Activated CD4-positive, alpha-beta T cell treated with anti-CD3 and anti-CD28 coated beads for 36 hours (primary cell): ENCODE measurements around the gene LCMT2. TPM values are rescaled to one million over a fixed set of nuclear protein-coding genes. Genes with fewer than 3 reads are reported as not detected.

Experiments
- ATAC-seq: fragments of 200-7000 bp; cut with Tn5 transposase; one replicate; pipeline ENCODE4 v1.10.0; 2021; ENCODE audit warnings: mild to moderate bottlenecking, moderate library complexity
- CTCF ChIA-PET: fragments of 350-600 bp; sonication (Branson Sonifier 250); formaldehyde crosslinking; loops from one replicate; lab custom pipeline; 2021; ENCODE audit warnings: antibody characterized with exemption; lab: Charles Lee
- POLR2A ChIA-PET: fragments of 350-600 bp; sonication (Branson Sonifier 250); formaldehyde crosslinking; loops from one replicate; lab custom pipeline; 2021; ENCODE audit warnings: antibody characterized with exemption, inconsistent platforms; lab: Charles Lee
- DNase-seq: peaks from one replicate; pipeline ENCODE4 v3.0.0-alpha.2; 2020
- H3K27ac Mint-ChIP-seq: one replicate; pipeline ENCODE4 v1.8.0; 2021; ENCODE audit warnings: mixed read lengths
- H3K27me3 Mint-ChIP-seq: one replicate; pipeline ENCODE4 v1.8.0; 2021; ENCODE audit warnings: mixed read lengths
- H3K36me3 Mint-ChIP-seq: one replicate; pipeline ENCODE4 v1.8.0; 2021; ENCODE audit warnings: low read depth, mixed read lengths
- H3K4me1 Mint-ChIP-seq: one replicate; pipeline ENCODE4 v1.8.0; 2021; ENCODE audit warnings: mixed read lengths
- H3K4me3 Mint-ChIP-seq: one replicate; pipeline ENCODE4 v1.8.0; 2021; ENCODE audit warnings: mild to moderate bottlenecking, moderate library complexity, mixed read lengths
- H3K9me3 Mint-ChIP-seq: one replicate; pipeline ENCODE4 v1.8.0; 2021; ENCODE audit warnings: low read depth, mixed read lengths
- intact Hi-C, 2 experiments: fragments of 100-400 bp; cut with DNase I in 1 of 2; cut with micrococcal nuclease in 1 of 2; formaldehyde crosslinking; loops; one replicate each; pipeline versions ENCODE4 v1.14.2 to v1.15.1; 2022 to 2024; cut with DNase I, micrococcal nuclease
- total RNA-seq, 2 experiments: library from RNA; stranded (reverse); gene quantifications; one replicate each; pipeline ENCODE4 v1.2.3, GENCODE V29; 2021

The LCMT2 gene, protein sequence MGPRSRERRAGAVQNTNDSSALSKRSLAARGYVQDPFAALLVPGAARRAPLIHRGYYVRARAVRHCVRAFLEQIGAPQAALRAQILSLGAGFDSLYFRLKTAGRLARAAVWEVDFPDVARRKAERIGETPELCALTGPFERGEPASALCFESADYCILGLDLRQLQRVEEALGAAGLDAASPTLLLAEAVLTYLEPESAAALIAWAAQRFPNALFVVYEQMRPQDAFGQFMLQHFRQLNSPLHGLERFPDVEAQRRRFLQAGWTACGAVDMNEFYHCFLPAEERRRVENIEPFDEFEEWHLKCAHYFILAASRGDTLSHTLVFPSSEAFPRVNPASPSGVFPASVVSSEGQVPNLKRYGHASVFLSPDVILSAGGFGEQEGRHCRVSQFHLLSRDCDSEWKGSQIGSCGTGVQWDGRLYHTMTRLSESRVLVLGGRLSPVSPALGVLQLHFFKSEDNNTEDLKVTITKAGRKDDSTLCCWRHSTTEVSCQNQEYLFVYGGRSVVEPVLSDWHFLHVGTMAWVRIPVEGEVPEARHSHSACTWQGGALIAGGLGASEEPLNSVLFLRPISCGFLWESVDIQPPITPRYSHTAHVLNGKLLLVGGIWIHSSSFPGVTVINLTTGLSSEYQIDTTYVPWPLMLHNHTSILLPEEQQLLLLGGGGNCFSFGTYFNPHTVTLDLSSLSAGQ
- 1 to 10 TPM; 7.6 to 8.5 TPM for total RNA-seq

DNA sequence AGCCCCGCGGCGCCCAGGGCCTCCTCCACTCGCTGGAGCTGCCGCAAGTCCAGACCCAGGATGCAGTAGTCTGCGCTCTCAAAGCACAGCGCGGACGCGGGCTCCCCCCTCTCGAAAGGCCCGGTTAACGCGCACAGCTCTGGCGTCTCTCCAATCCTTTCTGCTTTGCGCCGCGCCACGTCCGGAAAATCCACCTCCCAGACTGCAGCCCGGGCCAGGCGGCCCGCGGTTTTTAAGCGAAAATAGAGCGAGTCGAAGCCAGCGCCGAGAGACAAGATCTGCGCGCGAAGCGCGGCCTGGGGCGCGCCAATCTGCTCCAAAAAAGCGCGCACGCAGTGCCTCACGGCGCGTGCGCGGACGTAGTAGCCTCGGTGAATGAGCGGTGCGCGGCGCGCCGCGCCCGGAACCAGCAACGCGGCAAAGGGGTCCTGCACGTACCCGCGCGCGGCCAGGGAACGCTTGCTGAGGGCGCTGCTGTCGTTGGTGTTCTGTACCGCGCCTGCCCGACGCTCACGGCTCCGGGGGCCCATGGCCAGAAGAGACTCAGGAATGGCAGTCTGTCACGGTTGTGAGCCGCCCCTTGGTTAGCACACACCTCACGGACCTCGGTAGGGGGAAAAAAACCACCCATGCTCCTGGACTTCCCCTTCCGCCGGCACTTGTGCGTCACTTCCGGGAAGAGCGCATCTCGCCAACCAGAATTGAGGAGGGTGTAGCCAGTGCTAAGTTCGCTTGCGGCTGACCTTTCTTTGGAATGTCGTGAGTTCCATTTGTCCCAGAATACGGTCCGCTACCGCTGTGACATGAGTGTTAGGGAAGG lies at the start of gene LCMT2:
TSS of gene LCMT2 (minus strand) at position 614 of the 820 bp plus-strand sequence. CDS start at position 530, 84 bp downstream.
- Mint-ChIP-seq H3K36me3 (peaks cover 31% of the 10 kb centered on the region), H3K27ac (peak within 1 kb of the TSS; percentile 95), H3K4me1 (peaks cover 32% of the 10 kb centered on the region), H3K27me3 (no peaks in the 10 kb centered on the region), H3K4me3 (peak within 1 kb of the TSS; percentile 91), H3K9me3 (no peaks in the 10 kb centered on the region)
- CTCF ChIA-PET: interaction anchor here (0.9 kb wide), 1 partner anchor 45 kb away, joined by 3 read pairs; no protein-coding TSS in a partner anchor
- DNase-seq (peak; percentile 93), ATAC-seq (peak; percentile 91)
- intact Hi-C loops: loop anchor here (1.0 to 2.0 kb wide), 12 partner anchors 41 to 1057 kb away; partner anchors contain the start of genes TUBGCP4 (in 2 of the 2), ZSCAN29 (in 2 of the 2), CCNDBP1 (in 1 of the 2) and GANC (in 1 of the 2)
- POLR2A ChIA-PET: no interaction called here

DNA sequence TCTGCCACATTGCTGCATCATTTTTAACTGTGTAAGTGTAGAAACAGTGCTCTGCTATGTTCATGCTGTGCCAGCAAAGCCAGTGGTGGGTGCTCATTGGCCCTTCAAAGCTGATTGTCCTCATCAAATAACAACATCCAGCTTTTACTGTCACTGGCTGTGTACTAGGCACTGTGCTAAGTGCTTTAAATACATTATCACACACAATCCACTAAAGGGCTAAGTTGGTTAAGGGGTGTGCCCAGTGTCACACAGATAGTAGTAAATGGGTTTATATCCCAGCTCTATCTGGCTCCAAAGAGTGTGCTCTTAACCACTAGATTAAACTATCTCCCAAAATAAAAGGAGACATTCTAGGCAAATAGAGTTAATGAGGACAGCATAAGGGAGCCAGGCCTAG lies 48.2 kb upstream of the LCMT2 start:
- Mint-ChIP-seq H3K4me1 (peaks cover 7% of the 10 kb centered on the region), H3K36me3 (peaks cover 46% of the 10 kb centered on the region), H3K9me3 (no peaks in the 10 kb centered on the region), H3K27me3 (no peaks in the 10 kb centered on the region), H3K27ac (no peak overlapping the region), H3K4me3 (no peak overlapping the region)
- intact Hi-C loops: no loop called here
- CTCF ChIA-PET: interaction anchor here (0.6 kb wide), 1 partner anchor 1143 kb away, joined by 4 read pairs; no protein-coding TSS in a partner anchor
- DNase-seq (no peak), ATAC-seq (no peak)
- POLR2A ChIA-PET: no interaction called here

DNA sequence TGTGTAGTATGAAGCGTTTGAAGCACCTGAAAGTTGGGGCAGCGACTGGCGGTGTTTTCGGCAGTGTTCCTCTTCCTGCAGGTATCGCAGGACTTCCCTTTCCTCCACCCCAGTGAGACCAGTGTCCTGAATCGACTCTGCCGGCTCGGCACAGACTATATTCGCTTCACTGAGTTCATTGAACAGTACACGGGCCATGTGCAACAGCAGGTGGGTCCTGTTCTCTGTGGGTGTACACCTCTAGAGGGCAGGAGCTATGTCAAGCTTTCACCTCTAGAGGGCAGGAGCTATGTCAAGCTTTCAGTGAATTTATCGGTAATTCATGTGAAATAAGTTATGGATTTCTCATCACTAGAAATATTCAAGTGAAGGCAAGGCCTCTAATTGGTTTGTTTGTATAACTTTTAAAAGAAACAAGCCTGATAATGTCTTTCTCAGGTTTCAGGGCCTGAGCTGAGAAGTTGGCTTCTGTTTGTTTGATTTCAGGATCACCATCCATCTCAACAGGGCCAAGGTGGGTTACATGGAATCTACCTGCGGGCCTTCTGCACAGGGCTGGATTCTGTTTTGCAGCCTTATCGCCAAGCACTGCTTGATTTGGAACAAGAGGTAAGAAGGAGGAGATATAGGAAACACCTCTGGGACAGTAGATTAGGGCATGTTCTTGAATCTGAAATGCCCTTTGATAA lies 45.8 kb upstream of the LCMT2 start:
- no peak overlapping the region for H3K27ac Mint-ChIP-seq
- H3K4me3 Mint-ChIP-seq: no peak overlapping the region
- ChIA-PET POLR2A (interaction anchor here (1.1 kb wide), 1 partner anchor 82 kb away, joined by 3 read pairs; no protein-coding TSS in a partner anchor), CTCF (interaction anchor here (0.6 to 1.7 kb wide), 17 partner anchors 11 to 377 kb away, joined by 3 to 10 read pairs (median 4); no protein-coding TSS in a partner anchor)
- H3K9me3 Mint-ChIP-seq: no peaks in the 10 kb centered on the region
- peaks cover 48% of the 10 kb centered on the region for H3K36me3 Mint-ChIP-seq
- DNase-seq (peak; percentile 57), ATAC-seq (peak; percentile 72)
- no peaks in the 10 kb centered on the region for H3K27me3 Mint-ChIP-seq
- H3K4me1 Mint-ChIP-seq: peaks cover 22% of the 10 kb centered on the region
- intact Hi-C loops: no loop called here

DNA sequence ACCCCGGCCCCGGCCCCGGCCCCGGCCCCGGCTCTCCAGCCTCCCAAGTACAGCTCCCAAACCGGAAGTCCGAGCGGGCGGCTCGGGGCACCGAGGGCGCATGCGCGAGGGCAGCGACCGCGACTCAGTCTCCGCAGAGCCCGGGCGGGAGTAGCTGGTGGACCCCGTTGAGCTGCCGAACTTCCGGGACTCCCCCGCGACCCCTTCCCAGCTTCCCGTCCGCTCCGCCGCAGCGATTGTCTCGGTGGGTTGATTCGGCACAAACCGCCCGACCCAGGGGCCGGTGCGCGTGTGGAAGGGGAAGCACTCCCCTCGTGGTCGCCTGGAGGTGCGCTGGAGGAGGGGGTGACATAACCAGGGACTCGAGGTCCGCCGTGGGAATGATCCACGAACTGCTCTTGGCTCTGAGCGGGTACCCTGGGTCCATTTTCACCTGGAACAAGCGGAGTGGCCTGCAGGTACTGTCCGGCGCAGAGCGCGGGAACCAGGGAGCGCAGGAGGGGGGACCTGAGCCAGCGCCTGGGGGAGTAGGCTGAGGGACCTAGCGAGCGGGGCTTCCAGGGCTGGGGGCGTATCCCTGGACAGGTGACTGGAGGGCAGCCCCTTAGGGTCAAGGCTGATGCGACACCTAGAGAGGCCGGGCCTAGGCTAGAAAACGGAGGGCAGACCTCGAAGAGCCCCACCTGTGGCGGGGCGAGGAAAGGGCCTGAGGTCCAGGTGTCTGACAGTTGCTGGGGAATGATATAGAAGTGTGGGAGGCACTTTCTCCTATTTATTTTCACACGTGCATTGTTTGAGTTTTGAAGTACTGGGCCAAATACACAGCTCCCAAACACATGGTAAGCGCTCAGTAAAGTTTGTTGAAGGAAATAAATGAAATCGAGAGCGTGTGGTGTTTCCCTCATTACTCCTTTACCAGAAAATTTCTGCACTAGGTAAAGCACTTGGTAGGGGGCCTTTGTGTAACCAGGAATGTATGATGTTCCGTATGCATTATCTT lies 40.9 kb upstream of the LCMT2 start, which contains the start of the genes TUBGCP4 and ZSCAN29:
TSS of gene TUBGCP4 (plus strand) at position 127 of the 1,000 bp plus-strand sequence. CDS start at position 381, 254 bp downstream.
TSS of gene ZSCAN29 (minus strand) at position 69 of the 1,000 bp plus-strand sequence. CDS start 1,130 bp downstream, outside the sequence.
- peaks cover 17% of the 10 kb centered on the region for H3K9me3 Mint-ChIP-seq
- peaks cover 55% of the 10 kb centered on the region for H3K36me3 Mint-ChIP-seq
- intact Hi-C loops: loop anchor here (1.0 to 2.0 kb wide), 5 partner anchors 41 to 378 kb away; partner anchors contain the start of genes LCMT2 (in 2 of the 2), CCNDBP1 (in 1 of the 2) and UBR1 (in 1 of the 2)
- ChIA-PET CTCF (interaction anchor here (0.7 to 3.1 kb wide), 11 partner anchors 8 to 249 kb away, joined by 3 to 19 read pairs (median 5); no protein-coding TSS in a partner anchor), POLR2A (interaction anchor here (0.7 kb wide), 1 partner anchor 70 kb away, joined by 4 read pairs; no protein-coding TSS in a partner anchor)
- peaks cover 46% of the 10 kb centered on the region for H3K4me1 Mint-ChIP-seq
- peak within 1 kb of the TSS; percentile 86 for H3K4me3 Mint-ChIP-seq
- H3K27me3 Mint-ChIP-seq: no peaks in the 10 kb centered on the region
- H3K27ac Mint-ChIP-seq: peak within 1 kb of the TSS; percentile 85
- DNase-seq: peak; percentile 87
- ATAC-seq: peak; percentile 86

DNA sequence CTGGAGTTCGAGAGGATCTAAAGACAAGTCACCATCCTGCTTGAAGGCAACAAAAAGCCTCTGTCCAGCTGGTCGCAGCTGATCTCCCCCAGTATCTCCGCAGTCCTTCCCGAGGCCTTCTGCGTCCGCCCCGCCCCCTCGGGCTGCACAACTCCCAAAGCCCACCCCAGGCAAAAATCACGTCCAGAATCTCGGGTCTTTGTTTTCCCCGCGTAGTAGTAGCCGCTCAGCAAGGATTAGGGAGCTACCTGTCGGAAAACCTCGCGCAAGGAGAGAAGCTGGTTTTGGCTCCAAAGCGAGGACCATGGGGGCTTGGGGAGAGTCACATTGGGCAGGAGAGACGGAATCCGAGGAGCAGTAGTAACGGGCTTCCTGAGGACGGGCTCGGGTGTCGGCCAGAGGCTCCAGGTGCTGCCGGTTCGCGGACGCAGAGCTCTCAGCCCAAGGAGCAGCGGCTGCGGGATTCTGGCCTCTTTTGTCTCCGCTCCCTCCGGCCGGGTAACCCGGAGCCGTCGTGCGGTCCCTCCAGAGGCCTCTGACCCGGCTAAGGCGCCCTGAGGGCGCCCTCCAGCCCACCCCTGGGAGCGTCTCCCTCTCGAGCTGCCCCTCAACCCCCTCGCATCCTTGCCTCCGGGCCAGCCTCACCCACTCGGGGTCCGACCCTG lies 40.1 kb upstream of the LCMT2 start:
- CTCF ChIA-PET: interaction anchor here (0.6 to 3.1 kb wide), 6 partner anchors 10 to 380 kb away, joined by 3 to 19 read pairs (median 4); no protein-coding TSS in a partner anchor
- Mint-ChIP-seq H3K27me3 (no peaks in the 10 kb centered on the region), H3K27ac (peak overlapping the region; percentile 85), H3K9me3 (peaks cover 17% of the 10 kb centered on the region), H3K4me1 (peaks cover 44% of the 10 kb centered on the region), H3K36me3 (peaks cover 59% of the 10 kb centered on the region), H3K4me3 (peak overlapping the region; percentile 86)
- ATAC-seq (peak; percentile 39), DNase-seq (no peak)
- intact Hi-C loops: loop anchor here in 1 of 2 experiments (2.0 kb wide), 1 partner anchor 378 kb away; no protein-coding TSS in a partner anchor
- POLR2A ChIA-PET: no interaction called here

DNA sequence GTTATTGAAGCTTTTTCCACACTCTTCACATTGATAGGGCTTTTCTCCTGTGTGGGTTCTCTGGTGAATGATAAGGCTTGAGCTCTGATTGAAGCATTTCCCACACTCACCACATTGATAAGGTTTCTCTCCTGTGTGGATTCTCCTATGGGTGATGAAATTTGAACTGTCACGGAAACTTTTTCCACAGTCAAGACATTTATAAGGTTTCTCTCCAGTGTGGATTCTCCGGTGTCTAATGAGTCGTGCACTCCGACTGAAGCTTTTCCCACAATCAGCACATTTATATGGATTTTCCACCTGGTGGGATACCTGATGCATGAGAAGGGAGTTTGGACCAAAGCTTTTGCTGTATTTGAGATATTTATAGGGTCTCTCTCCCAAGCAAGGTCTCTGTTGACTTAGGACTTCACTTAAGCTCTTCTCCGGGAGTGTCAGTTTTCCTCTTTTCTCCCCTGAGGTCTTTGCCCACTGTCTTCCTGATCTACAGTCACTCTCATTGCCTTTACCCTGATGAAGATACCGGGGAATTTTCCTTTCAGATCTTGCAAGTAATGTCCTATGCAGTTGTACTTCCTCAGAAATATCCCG lies 31.0 kb upstream of the LCMT2 start:
- CTCF ChIA-PET: interaction anchor here (0.5 to 3.1 kb wide), 3 partner anchors 9 to 15 kb away, joined by 3 to 19 read pairs (median 7); partner anchors contain the start of genes TUBGCP4 and ZSCAN29
- intact Hi-C loops: loop anchor here in 1 of 2 experiments (10.0 kb wide), 1 partner anchor 57 kb away; the partner anchor contains the start of gene TGM7
- H3K36me3 Mint-ChIP-seq: peaks cover 86% of the 10 kb centered on the region
- ATAC-seq: no peak
- no peaks in the 10 kb centered on the region for H3K27me3 Mint-ChIP-seq
- DNase-seq: no peak
- H3K4me3 Mint-ChIP-seq: no peak overlapping the region
- no peak overlapping the region for H3K27ac Mint-ChIP-seq
- no peaks in the 10 kb centered on the region for H3K4me1 Mint-ChIP-seq
- peaks cover 43% of the 10 kb centered on the region for H3K9me3 Mint-ChIP-seq
- POLR2A ChIA-PET: no interaction called here

DNA sequence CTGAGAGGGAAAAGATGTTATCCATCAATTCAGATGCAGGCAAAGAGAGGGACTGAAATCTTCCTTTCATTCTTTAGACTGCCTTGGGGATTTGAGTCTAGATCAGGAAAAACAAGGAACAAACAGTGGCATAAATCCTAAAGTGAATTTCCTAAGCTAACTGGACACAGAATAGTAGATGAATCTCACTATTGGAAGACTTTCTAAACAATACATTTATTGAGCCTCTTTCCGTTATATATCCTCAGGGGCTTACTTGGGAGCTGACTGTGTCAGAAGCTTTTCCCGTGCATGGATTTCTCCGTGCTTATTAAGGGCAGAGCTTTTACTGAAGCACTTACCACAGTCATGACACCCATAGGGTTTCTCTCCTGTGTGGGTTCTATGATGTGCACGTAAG lies 30.4 kb upstream of the LCMT2 start:
- no peak for DNase-seq
- ChIA-PET CTCF (interaction anchor here (1.5 to 3.1 kb wide), 2 partner anchors 10 to 16 kb away, joined by 7 to 19 read pairs; partner anchors contain the start of genes TUBGCP4 and ZSCAN29), POLR2A (no interaction called here)
- ATAC-seq: no peak
- no peaks in the 10 kb centered on the region for H3K27me3 Mint-ChIP-seq
- peaks cover 86% of the 10 kb centered on the region for H3K36me3 Mint-ChIP-seq
- H3K27ac Mint-ChIP-seq: no peak overlapping the region
- intact Hi-C loops: loop anchor here in 1 of 2 experiments (10.0 kb wide), 1 partner anchor 56 kb away; the partner anchor contains the start of gene TGM7
- H3K4me1 Mint-ChIP-seq: no peaks in the 10 kb centered on the region
- peaks cover 43% of the 10 kb centered on the region for H3K9me3 Mint-ChIP-seq
- no peak overlapping the region for H3K4me3 Mint-ChIP-seq

DNA sequence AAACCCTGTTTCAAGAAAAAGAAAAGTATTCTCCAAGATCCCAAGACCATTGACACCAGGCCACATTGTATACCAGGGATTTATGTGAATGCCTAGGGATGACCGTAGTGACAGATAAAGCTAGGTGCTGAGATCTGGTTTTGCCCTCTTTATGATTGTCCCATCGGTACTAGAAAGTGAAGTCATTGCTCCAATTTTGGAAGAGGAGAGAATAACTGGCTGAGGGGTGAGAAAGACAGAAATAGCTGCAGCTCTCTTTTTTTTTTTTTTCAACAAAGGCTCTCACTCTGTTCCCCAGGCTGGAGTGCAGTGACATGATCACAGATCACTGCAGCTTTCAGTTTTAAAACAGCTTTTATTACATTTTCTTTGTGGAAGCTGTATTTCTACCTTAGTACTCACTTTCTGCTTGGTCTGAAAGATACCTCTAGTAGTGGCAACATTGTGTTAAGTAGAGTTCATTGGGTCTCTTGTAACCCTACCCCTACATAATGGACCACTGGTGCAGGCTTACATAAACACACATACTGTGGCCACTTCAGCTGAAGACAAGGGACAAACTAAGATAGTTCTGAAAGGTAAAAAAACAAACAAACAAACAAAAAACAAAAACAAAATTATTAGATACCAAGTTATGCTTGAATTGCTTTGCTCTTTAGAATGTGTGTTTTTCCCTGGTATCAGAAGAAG lies 22.5 kb upstream of the LCMT2 start:
- ATAC-seq: no peak

More for the DNA sequence above, 22.5 kb upstream of the LCMT2 start:
- peaks cover 14% of the 10 kb centered on the region for H3K36me3 Mint-ChIP-seq
- ChIA-PET CTCF (interaction anchor here (0.6 to 1.7 kb wide), 3 partner anchors 18 to 49 kb away, joined by 3 to 7 read pairs (median 3); partner anchors contain the start of genes TUBGCP4 and ZSCAN29), POLR2A (interaction anchor here (0.6 kb wide), 1 partner anchor 111 kb away, joined by 5 read pairs; no protein-coding TSS in a partner anchor)
- H3K9me3 Mint-ChIP-seq: no peaks in the 10 kb centered on the region
- DNase-seq: no peak
- peaks cover 12% of the 10 kb centered on the region for H3K4me1 Mint-ChIP-seq
- intact Hi-C loops: no loop called here
- no peak overlapping the region for H3K4me3 Mint-ChIP-seq
- H3K27ac Mint-ChIP-seq: no peak overlapping the region
- no peaks in the 10 kb centered on the region for H3K27me3 Mint-ChIP-seq
